Osteoblast (primary cell): ENCODE measurements around the gene GALNS. TPM values are rescaled to one million over a fixed set of nuclear protein-coding genes. Genes with fewer than 3 reads are reported as not detected.

ENCODE experiments used
- DNase-seq: peaks from one replicate; pipeline ENCODE4 v3.0.0; 2011; ENCODE audit warnings: low spot score, mixed read lengths; ENCODE audit not compliant: insufficient read length; ENCODE audit errors: missing footprints
- H2AFZ ChIP-seq: 2 replicates; pipeline ENCODE4 v1.6.0; 2011; ENCODE audit warnings: mild to moderate bottlenecking, low read length
- H3K27ac ChIP-seq: 2 replicates; pipeline ENCODE4 v1.5.1; 2011; ENCODE audit warnings: mild to moderate bottlenecking, low read depth, low read length, moderate library complexity
- H3K27me3 ChIP-seq: 2 replicates; pipeline ENCODE4 v1.6.0; 2012; ENCODE audit warnings: mild to moderate bottlenecking, control low read depth, inconsistent platforms, low read length, moderate library complexity; ENCODE audit not compliant: insufficient read depth
- H3K36me3 ChIP-seq: 2 replicates; pipeline ENCODE4 v1.5.1; 2011; ENCODE audit warnings: mild to moderate bottlenecking, low read length, control low read depth, moderate library complexity; ENCODE audit not compliant: insufficient read depth
- H3K4me1 ChIP-seq: 2 replicates; pipeline ENCODE4 v1.5.1; 2011; ENCODE audit warnings: mild to moderate bottlenecking, low read length, control low read depth, moderate library complexity; ENCODE audit not compliant: insufficient read depth
- H3K4me2 ChIP-seq: 2 replicates; pipeline ENCODE4 v1.6.0; 2011; ENCODE audit warnings: mild to moderate bottlenecking, low read length; ENCODE audit not compliant: insufficient read depth
- H3K4me3 ChIP-seq: fragments of 200-600 bp; sonication (generic); 3 replicates; pipeline ENCODE4 v1.5.1; 2012; ENCODE audit warnings: mild to moderate bottlenecking, low read length, inconsistent platforms; ENCODE audit not compliant: insufficient read depth
- H3K79me2 ChIP-seq: 2 replicates; pipeline ENCODE4 v1.6.0; 2012; ENCODE audit warnings: mild to moderate bottlenecking, low read length, control low read depth, inconsistent platforms; ENCODE audit not compliant: insufficient read depth
- H3K9me3 ChIP-seq: 2 replicates; pipeline ENCODE4 v1.5.1; 2011; ENCODE audit warnings: low read depth, low read length, control low read depth
- H4K20me1 ChIP-seq: 2 replicates; pipeline ENCODE4 v1.6.0; 2012; ENCODE audit warnings: mild to moderate bottlenecking, low read length, control low read depth; ENCODE audit not compliant: insufficient read depth
- CTCF ChIP-seq: IDR thresholded peaks from 2 replicates; pipeline ENCODE4 v1.5.1; 2011; ENCODE audit warnings: mild to moderate bottlenecking, low read depth, low read length, moderate library complexity; ENCODE audit errors: extremely low read depth
- total RNA-seq: library from RNA; depleted of rRNA; stranded (reverse); fragments of >200 nt; gene quantifications from 2 replicates; pipeline ENCODE4 v1.2.3, GENCODE V29; 2012

Gene GALNS
- total RNA-seq, 1 donor: 48.1 TPM

GRCh38 chr16:88842308-88842756 is 14.4 kb downstream of the GALNS start:
- Histone ChIP-seq H3K4me1 (peaks cover 6% of the 10 kb centered on the region), H3K79me2 (no peaks in the 10 kb centered on the region), H4K20me1 (peaks cover 3% of the 10 kb centered on the region), H3K36me3 (peaks cover 13% of the 10 kb centered on the region), H3K4me3 (no peak overlapping the region), H3K9me3 (no peaks in the 10 kb centered on the region), H3K27ac (no peak overlapping the region), H3K27me3 (no peaks in the 10 kb centered on the region), H3K4me2 (no peak overlapping the region), H2AFZ (no peak overlapping the region)
- TF ChIP-seq CTCF: no peak
- no peak for DNase-seq

- no peak for TF ChIP-seq CTCF
- peaks cover 3% of the 10 kb centered on the region for H4K20me1 ChIP-seq
- H3K36me3 ChIP-seq: peaks cover 13% of the 10 kb centered on the region
- no peaks in the 10 kb centered on the region for H3K27me3 ChIP-seq
- no peak overlapping the region for H2AFZ ChIP-seq
- H3K79me2 ChIP-seq: no peaks in the 10 kb centered on the region
- H3K4me3 ChIP-seq: no peak overlapping the region
- H3K9me3 ChIP-seq: no peaks in the 10 kb centered on the region
- no peak overlapping the region for H3K27ac ChIP-seq
- peaks cover 6% of the 10 kb centered on the region for H3K4me1 ChIP-seq
- no peak overlapping the region for H3K4me2 ChIP-seq
- no peak for DNase-seq
Measured at GRCh38 chr16:88841521-88842307, 15.0 kb downstream of the GALNS start.

DNA sequence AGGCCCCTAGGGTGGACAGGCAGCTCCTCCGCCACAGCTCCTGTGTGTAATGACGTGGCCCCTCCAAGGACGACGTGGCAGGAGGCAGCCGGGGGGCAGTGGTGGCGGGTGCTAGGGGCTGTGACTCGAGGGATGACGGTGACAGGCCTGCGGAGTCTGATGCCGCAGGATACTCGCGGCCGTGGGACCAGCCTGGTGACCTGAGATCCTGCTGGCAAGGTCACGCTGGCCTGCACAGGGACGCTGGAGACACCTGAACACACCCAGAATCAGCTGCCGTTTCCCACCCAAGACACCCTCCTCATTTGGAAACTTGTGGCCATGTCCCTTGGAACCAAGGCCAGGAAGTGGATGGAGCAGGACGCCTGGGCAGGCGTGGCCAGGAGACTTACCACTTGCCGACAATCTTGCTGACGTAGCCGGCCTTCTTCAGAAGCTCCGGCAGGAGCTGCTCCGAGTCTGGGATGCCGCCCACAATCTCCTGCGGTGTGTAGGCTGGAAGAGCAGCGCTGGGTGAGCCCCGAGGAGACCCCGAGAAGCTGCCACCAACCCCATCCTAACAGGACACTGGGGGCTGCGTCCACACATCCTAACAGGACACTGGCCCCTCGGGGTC is 16.0 kb downstream of the GALNS start:
- no peaks in the 10 kb centered on the region for H3K27me3 ChIP-seq
- H3K4me3 ChIP-seq: no peak overlapping the region
- H3K27ac ChIP-seq: no peak overlapping the region

More for the DNA sequence above, 16.0 kb downstream of the GALNS start:
- Histone ChIP-seq H3K36me3 (peaks cover 13% of the 10 kb centered on the region), H3K4me1 (peaks cover under 1% of the 10 kb centered on the region), H2AFZ (no peak overlapping the region), H3K79me2 (no peaks in the 10 kb centered on the region), H4K20me1 (peaks cover under 1% of the 10 kb centered on the region), H3K4me2 (no peak overlapping the region), H3K9me3 (no peaks in the 10 kb centered on the region)
- no peak for TF ChIP-seq CTCF
- no peak for DNase-seq
